Endothelial cell of umbilical vein (primary cell): Measurements from ENCODE around the gene PTPRD. TPM values are rescaled to one million over a fixed set of nuclear protein-coding genes. Genes with fewer than 3 reads are reported as not detected.

Source experiments
- BruUV-seq: library from RNA; stranded (reverse); fragments of 400-500 nt; replicated peaks from 2 replicates; lab custom pipeline; 2021; lab: Mats Ljungman, UMichigan
- CTCF ChIA-PET: fragments of 300-600, 350-600 bp; sonication (Branson Sonifier 250); formaldehyde crosslinking; loops from one replicate; lab custom pipeline; 2021; ENCODE audit warnings: antibody characterized with exemption, inconsistent platforms; lab: Charles Lee
- POLR2A ChIA-PET: fragments of 300-600, 350-600 bp; sonication (Branson Sonifier 250); formaldehyde crosslinking; loops from one replicate; lab custom pipeline; 2021; ENCODE audit warnings: antibody characterized with exemption, inconsistent platforms; lab: Charles Lee
- DNase-seq: peaks from one replicate; pipeline ENCODE4 v3.0.0-alpha.2; 2011; ENCODE audit warnings: low read depth, low spot score
- FAIRE-seq: peaks from 2 replicates; lab custom pipeline; 2011; peaks lifted over from hg19 to GRCh38; lab: Jason Lieb, UNC
- H2AFZ ChIP-seq: 2 replicates; pipeline ENCODE4 v1.6.0; 2012; ENCODE audit warnings: low read depth, low read length, control low read depth, inconsistent platforms
- H3K27ac ChIP-seq: 2 replicates; pipeline ENCODE4 v1.5.1; 2011; ENCODE audit warnings: low read depth, mild to moderate bottlenecking, control low read depth, low read length, moderate library complexity; ENCODE audit not compliant: insufficient read depth
- H3K27me3 ChIP-seq, 2 experiments: 2 replicates each; pipeline versions ENCODE4 v1.6.0 to v1.6.1; 2011; ENCODE audit warnings: low read length in 2 of 2, mixed read lengths in 1 of 2; ENCODE audit not compliant: control insufficient read depth in 2 of 2, insufficient read depth in 2 of 2
- H3K36me3 ChIP-seq, 2 experiments: 2 replicates in 1 of 2; 3 replicates in 1 of 2; pipeline ENCODE4 v1.5.1; 2011; ENCODE audit warnings: low read length in 2 of 2, mild to moderate bottlenecking in 1 of 2, moderate library complexity in 1 of 2; ENCODE audit not compliant: control insufficient read depth in 2 of 2, insufficient read depth in 2 of 2; ENCODE audit errors: extremely low read depth in 1 of 2
- H3K4me1 ChIP-seq: 3 replicates; pipeline ENCODE4 v1.5.1; 2011; ENCODE audit warnings: mild to moderate bottlenecking, low read length; ENCODE audit not compliant: control insufficient read depth, insufficient read depth; ENCODE audit errors: extremely low read depth
- H3K4me2 ChIP-seq: 2 replicates; pipeline ENCODE4 v1.6.1; 2011; ENCODE audit warnings: low read length, control low read depth, mixed read lengths; ENCODE audit not compliant: insufficient read depth
- H3K4me3 ChIP-seq, 3 experiments: fragments of 200-600 bp in 1 of 3; sonication (generic), shearing (Covaris generic) in 1 of 3; replicated peaks in 1 of 3; 2 replicates each; pipeline ENCODE4 v1.5.1; 2011 to 2016; ENCODE audit warnings: control low read depth in 3 of 3, low read length in 3 of 3, mild to moderate bottlenecking in 2 of 3, inconsistent platforms in 1 of 3, low read depth in 1 of 3, moderate library complexity in 1 of 3; ENCODE audit not compliant: insufficient read depth in 1 of 3
- H3K79me2 ChIP-seq: 2 replicates; pipeline ENCODE4 v1.6.0; 2012; ENCODE audit warnings: low read length, inconsistent platforms; ENCODE audit not compliant: control insufficient read depth, insufficient read depth
- H3K9ac ChIP-seq: replicated peaks from 2 replicates; pipeline ENCODE3; 2011; ENCODE audit warnings: low read length, control low read depth; ENCODE audit not compliant: insufficient read depth; ENCODE audit errors: extremely low read depth
- H3K9me1 ChIP-seq: replicated peaks from 3 replicates; pipeline ENCODE4 v1.6.0; 2011; ENCODE audit warnings: mild to moderate bottlenecking, low read length; ENCODE audit not compliant: control insufficient read depth, insufficient read depth; ENCODE audit errors: extremely low read depth
- H3K9me3 ChIP-seq: replicated peaks from 2 replicates; pipeline ENCODE4 v1.5.1; 2012; ENCODE audit warnings: low read length, inconsistent platforms; ENCODE audit not compliant: control insufficient read depth, insufficient read depth
- H4K20me1 ChIP-seq: replicated peaks from 2 replicates; pipeline ENCODE3; 2011; ENCODE audit warnings: mild to moderate bottlenecking, low read length; ENCODE audit not compliant: control insufficient read depth, insufficient read depth; ENCODE audit errors: extremely low read depth
- EZH2 ChIP-seq: IDR thresholded peaks from 2 replicates; pipeline ENCODE4 v1.6.1; 2012; ENCODE audit warnings: borderline replicate concordance, low read depth, mild to moderate bottlenecking, moderate library complexity, low read length, inconsistent platforms; ENCODE audit not compliant: severe bottlenecking
- FOS ChIP-seq: IDR thresholded peaks from 2 replicates; pipeline ENCODE4 v1.6.1; 2011; ENCODE audit warnings: mild to moderate bottlenecking, low read length, moderate library complexity, borderline replicate concordance; ENCODE audit not compliant: insufficient read depth
- GATA2 ChIP-seq: IDR thresholded peaks from 2 replicates; pipeline ENCODE4 v1.7.0; 2011; ENCODE audit warnings: low read depth, mild to moderate bottlenecking, moderate library complexity, mixed read lengths, low read length; ENCODE audit not compliant: insufficient read length, insufficient read depth
- JUN ChIP-seq: IDR thresholded peaks from 2 replicates; pipeline ENCODE4 v1.6.1; 2011; ENCODE audit warnings: borderline replicate concordance, low read depth; ENCODE audit not compliant: insufficient read length, insufficient read depth
- MYC ChIP-seq: IDR thresholded peaks from one replicate; pipeline ENCODE4 v1.6.1; 2011; ENCODE audit warnings: mild to moderate bottlenecking, low read depth, low read length
- POLR2A ChIP-seq: IDR thresholded peaks from 2 replicates; pipeline ENCODE4 v1.6.1; 2012; ENCODE audit warnings: low read depth, mild to moderate bottlenecking, control low read depth, low read length
- POLR2AphosphoS5 ChIP-seq: IDR thresholded peaks from 2 replicates; pipeline ENCODE4 v1.6.1; 2012; ENCODE audit warnings: low read depth, mild to moderate bottlenecking, control low read depth, low read length, moderate library complexity; ENCODE audit not compliant: insufficient read depth
- dilution Hi-C: fragments of 300-500 bp; cut with MboI; formaldehyde crosslinking; loops from one replicate; pipeline ENCODE4 v1.15.0; 2019; ENCODE audit warnings: low sequenced_read_pairs; ENCODE audit not compliant: extremely low pct_ligation_motif_present
- intact Hi-C: fragments of 100-400 bp; cut with micrococcal nuclease; formaldehyde crosslinking; loops from one replicate; pipeline ENCODE4 v1.10.0; 2022
- polyA plus RNA-seq, 4 experiments: library from polyadenylated mRNA; depleted of rRNA in 3 of 4; stranded (reverse) in 3 of 4; unstranded in 1 of 4; fragments of >200 nt; gene quantifications; 2 replicates each; pipeline versions ENCODE4 v1.2.1 to v1.2.3, GENCODE V29; 2011 to 2012; ENCODE audit warnings: missing spikeins in 1 of 4
- total RNA-seq: library from RNA; stranded (reverse); gene quantifications from 2 replicates; pipeline ENCODE4 v1.2.3, GENCODE V29; 2021
- TF ChIP-seq, protein P1 (sequence below), 2 donors: IDR thresholded peaks; 1 replicate in 1 of 2; 2 replicates in 1 of 2; pipeline ENCODE4 v1.5.1; 2011; ENCODE audit warnings: low read length in 2 of 2, mild to moderate bottlenecking in 2 of 2, moderate library complexity in 2 of 2, control low read depth in 1 of 2, inconsistent platforms in 1 of 2, low read depth in 1 of 2; ENCODE audit not compliant: insufficient read depth in 1 of 2; ENCODE audit errors: extremely low read depth in 1 of 2
- TF ChIP-seq, protein P2 (sequence below): IDR thresholded peaks from 2 replicates; pipeline ENCODE4 v1.6.1; 2011; ENCODE audit not compliant: insufficient read depth, insufficient read length

PTPRD gene
- total and polyA plus RNA-seq, 2 donors (not counting 3 experiments of a cell fraction or from before 2014, with no cell fraction given), result 5.5 to 5.7 TPM

DNA sequence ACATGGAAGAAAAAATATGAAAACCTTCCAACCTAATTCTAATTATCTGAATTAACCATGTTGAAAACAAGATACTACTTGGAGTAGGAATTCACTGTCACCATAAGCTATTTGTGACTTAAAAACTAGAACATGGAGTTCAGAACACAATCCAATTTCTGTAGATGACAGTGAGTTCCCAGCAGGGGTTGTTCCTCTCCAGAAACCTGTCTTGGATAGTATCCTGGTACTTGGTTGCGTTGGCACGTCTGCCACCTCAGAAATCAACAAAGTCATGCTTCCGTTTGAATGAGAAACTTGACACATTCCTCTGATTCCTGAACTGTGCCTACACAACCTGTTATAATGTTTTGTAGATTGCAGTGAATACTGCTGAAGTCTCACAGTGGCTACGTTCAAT, 2023.3 kb downstream of the PTPRD start:
- DNase-seq, result no peak
- BruUV-seq, result no TSS peak
- Histone ChIP-seq H2AFZ (no peak overlapping the region), H3K9ac (no peak overlapping the region), H3K9me1 (no peaks in the 10 kb centered on the region), H3K79me2 (no peaks in the 10 kb centered on the region), H3K9me3 (no peaks in the 10 kb centered on the region), H3K27me3 (no peaks in the 10 kb centered on the region), H3K27ac (no peak overlapping the region), H3K36me3 (no peaks in the 10 kb centered on the region), H3K4me2 (no peak overlapping the region), H3K4me1 (no peaks in the 10 kb centered on the region), H4K20me1 (no peaks in the 10 kb centered on the region), H3K4me3 (no peak overlapping the region)
- TF ChIP-seq MYC (no peak), JUN (no peak), POLR2A (no peak), FOS (no peak), GATA2 (no peak), EZH2 (no peak), POLR2AphosphoS5 (no peak)
- TF ChIP-seq, protein P1, sequence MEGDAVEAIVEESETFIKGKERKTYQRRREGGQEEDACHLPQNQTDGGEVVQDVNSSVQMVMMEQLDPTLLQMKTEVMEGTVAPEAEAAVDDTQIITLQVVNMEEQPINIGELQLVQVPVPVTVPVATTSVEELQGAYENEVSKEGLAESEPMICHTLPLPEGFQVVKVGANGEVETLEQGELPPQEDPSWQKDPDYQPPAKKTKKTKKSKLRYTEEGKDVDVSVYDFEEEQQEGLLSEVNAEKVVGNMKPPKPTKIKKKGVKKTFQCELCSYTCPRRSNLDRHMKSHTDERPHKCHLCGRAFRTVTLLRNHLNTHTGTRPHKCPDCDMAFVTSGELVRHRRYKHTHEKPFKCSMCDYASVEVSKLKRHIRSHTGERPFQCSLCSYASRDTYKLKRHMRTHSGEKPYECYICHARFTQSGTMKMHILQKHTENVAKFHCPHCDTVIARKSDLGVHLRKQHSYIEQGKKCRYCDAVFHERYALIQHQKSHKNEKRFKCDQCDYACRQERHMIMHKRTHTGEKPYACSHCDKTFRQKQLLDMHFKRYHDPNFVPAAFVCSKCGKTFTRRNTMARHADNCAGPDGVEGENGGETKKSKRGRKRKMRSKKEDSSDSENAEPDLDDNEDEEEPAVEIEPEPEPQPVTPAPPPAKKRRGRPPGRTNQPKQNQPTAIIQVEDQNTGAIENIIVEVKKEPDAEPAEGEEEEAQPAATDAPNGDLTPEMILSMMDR (IDR thresholded peaks at IDR 0.05; ENCODE audit: extremely low read depth in 1 of 2, insufficient read depth in 1 of 2, low read depth in 1 of 2, low read length in 2 of 2), result no peak
- TF ChIP-seq, protein P2, sequence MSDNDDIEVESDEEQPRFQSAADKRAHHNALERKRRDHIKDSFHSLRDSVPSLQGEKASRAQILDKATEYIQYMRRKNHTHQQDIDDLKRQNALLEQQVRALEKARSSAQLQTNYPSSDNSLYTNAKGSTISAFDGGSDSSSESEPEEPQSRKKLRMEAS, result no peak
- intact Hi-C loops (no loop called here), dilution Hi-C loops (no loop called here)
- POLR2A ChIA-PET, result no interaction called here
- FAIRE-seq, result no peak
- CTCF ChIA-PET, result no interaction called here
